H1 (cell line): Measurements from ENCODE around the gene BCL2L13. TPM values are rescaled to one million over a fixed set of nuclear protein-coding genes. Genes with fewer than 3 reads are reported as not detected.

Source experiments
- CTCF ChIA-PET: fragments of 300-600 bp; sonication (Branson Sonifier 250); formaldehyde crosslinking; loops from one replicate; lab custom pipeline; 2021; ENCODE audit not compliant: partially characterized antibody; lab: Charles Lee
- POLR2A ChIA-PET: fragments of 300-600 bp; sonication (Branson Sonifier 250); formaldehyde crosslinking; loops from one replicate; lab custom pipeline; 2021; ENCODE audit warnings: inconsistent platforms; ENCODE audit not compliant: partially characterized antibody; lab: Charles Lee
- DNase-seq, 2 experiments: peaks; one replicate each; pipeline versions ENCODE4 v3.0.0 to v3.0.0-alpha.2; 2010 to 2022; ENCODE audit warnings: low spot score in 2 of 2, low read depth in 1 of 2, mixed read lengths in 1 of 2
- FAIRE-seq: peaks from 2 replicates; lab custom pipeline; 2011; peaks lifted over from hg19 to GRCh38; lab: Jason Lieb, UNC
- H2AFZ ChIP-seq: 2 replicates; pipeline ENCODE4 v1.8.1; 2012; ENCODE audit warnings: low read length, inconsistent platforms
- H2AK5ac ChIP-seq: 2 replicates; pipeline ENCODE4 v1.6.1; 2013; ENCODE audit warnings: low read depth, low read length
- H2BK120ac ChIP-seq: replicated peaks from 2 replicates; pipeline ENCODE3; 2013; ENCODE audit warnings: low read depth, low read length, inconsistent platforms
- H2BK12ac ChIP-seq: 2 replicates; pipeline ENCODE4 v1.6.1; 2013; ENCODE audit warnings: low read depth, low read length
- H2BK15ac ChIP-seq: 2 replicates; pipeline ENCODE4 v1.6.1; 2013; ENCODE audit warnings: low read length
- H2BK20ac ChIP-seq: 2 replicates; pipeline ENCODE4 v1.6.1; 2013; ENCODE audit warnings: low read length
- H2BK5ac ChIP-seq: 2 replicates; pipeline ENCODE4 v1.6.1; 2013; ENCODE audit warnings: low read depth, low read length
- H3K14ac ChIP-seq: 2 replicates; pipeline ENCODE4 v1.6.1; 2013; ENCODE audit warnings: inconsistent platforms; ENCODE audit not compliant: insufficient read length
- H3K18ac ChIP-seq: 2 replicates; pipeline ENCODE4 v1.6.1; 2013; ENCODE audit warnings: low read length; ENCODE audit errors: extremely low read depth
- H3K23ac ChIP-seq: 2 replicates; pipeline ENCODE4 v1.6.1; 2013; ENCODE audit warnings: inconsistent platforms; ENCODE audit not compliant: insufficient read length
- H3K23me2 ChIP-seq: 2 replicates; pipeline ENCODE4 v1.6.1; 2013; ENCODE audit warnings: low read depth, low read length
- H3K27ac ChIP-seq: 2 replicates; pipeline ENCODE4 v1.6.1; 2011; ENCODE audit warnings: low read depth, low read length, inconsistent platforms
- H3K27me3 ChIP-seq, 4 experiments: replicated peaks in 1 of 4; 1 replicate in 1 of 4; 2 replicates in 3 of 4; pipeline versions ENCODE4 v1.6.1 to v1.8.1; 2011 to 2013; ENCODE audit warnings: low read length in 3 of 4, mild to moderate bottlenecking in 3 of 4, inconsistent platforms in 2 of 4, mixed read lengths in 2 of 4, moderate library complexity in 1 of 4; ENCODE audit not compliant: control insufficient read depth in 3 of 4, insufficient read depth in 3 of 4; ENCODE audit errors: extremely low read depth in 1 of 4
- H3K36me3 ChIP-seq, 4 experiments: 2 replicates each; pipeline versions ENCODE4 v1.6.1 to v1.8.1; 2011 to 2013; ENCODE audit warnings: mild to moderate bottlenecking in 4 of 4, low read length in 3 of 4, moderate library complexity in 2 of 4, control low read depth in 1 of 4, inconsistent platforms in 1 of 4; ENCODE audit not compliant: insufficient read depth in 4 of 4, control insufficient read depth in 2 of 4
- H3K4ac ChIP-seq: replicated peaks from 2 replicates; pipeline ENCODE3; 2013; ENCODE audit warnings: low read length, low read depth, mixed read lengths, inconsistent platforms; ENCODE audit not compliant: insufficient read length
- H3K4me1 ChIP-seq, 4 experiments: replicated peaks in 1 of 4; 1 replicate in 1 of 4; 2 replicates in 3 of 4; pipeline versions ENCODE4 v1.6.1 to v1.8.1; 2011 to 2013; ENCODE audit warnings: low read length in 3 of 4, inconsistent platforms in 2 of 4, mixed read lengths in 1 of 4; ENCODE audit not compliant: insufficient read depth in 4 of 4, control insufficient read depth in 3 of 4
- H3K4me2 ChIP-seq, 2 experiments: 2 replicates each; pipeline versions ENCODE4 v1.6.1 to v1.8.1; 2011 to 2013; ENCODE audit warnings: low read depth in 2 of 2, low read length in 2 of 2, control low read depth in 1 of 2, inconsistent platforms in 1 of 2, mild to moderate bottlenecking in 1 of 2; ENCODE audit not compliant: insufficient read depth in 1 of 2
- H3K4me3 ChIP-seq, 4 experiments: fragments of 200-600, 300-600 bp in 1 of 4; sonication (generic), shearing (Covaris generic), sonication (Bioruptor Twin) in 1 of 4; 2 replicates each; pipeline versions ENCODE4 v1.5.1 to v1.8.1; 2011 to 2016; ENCODE audit warnings: low read length in 4 of 4, low read depth in 3 of 4, control low read depth in 2 of 4, inconsistent platforms in 2 of 4, mild to moderate bottlenecking in 2 of 4, mixed read lengths in 1 of 4, moderate library complexity in 1 of 4; ENCODE audit not compliant: insufficient read depth in 2 of 4; ENCODE audit errors: extremely low read depth in 1 of 4
- H3K56ac ChIP-seq: replicated peaks from 2 replicates; pipeline ENCODE3; 2013; ENCODE audit warnings: low read depth, mild to moderate bottlenecking, mixed read lengths, low read length, inconsistent platforms; ENCODE audit not compliant: insufficient read length
- H3K79me1 ChIP-seq: 2 replicates; pipeline ENCODE4 v1.6.1; 2013; ENCODE audit warnings: low read depth, low read length, control low read depth
- H3K79me2 ChIP-seq, 2 experiments: 2 replicates each; pipeline versions ENCODE4 v1.6.1 to v1.8.1; 2012 to 2013; ENCODE audit warnings: low read length in 2 of 2, mild to moderate bottlenecking in 2 of 2, inconsistent platforms in 1 of 2; ENCODE audit not compliant: insufficient read depth in 2 of 2, control insufficient read depth in 1 of 2
- H3K9ac ChIP-seq, 4 experiments: replicated peaks in 1 of 4; 1 replicate in 1 of 4; 2 replicates in 3 of 4; pipeline versions ENCODE4 v1.6.1 to v1.8.1; 2011 to 2013; ENCODE audit warnings: low read depth in 3 of 4, low read length in 3 of 4, control low read depth in 2 of 4, mild to moderate bottlenecking in 2 of 4, moderate library complexity in 2 of 4, inconsistent platforms in 1 of 4; ENCODE audit errors: extremely low read depth in 1 of 4
- H3K9me3 ChIP-seq, 2 experiments: 2 replicates each; pipeline versions ENCODE4 v1.6.1 to v1.8.1; 2012 to 2013; ENCODE audit warnings: mild to moderate bottlenecking in 2 of 2, moderate library complexity in 2 of 2, control low read depth in 1 of 2, inconsistent platforms in 1 of 2, low read depth in 1 of 2, low read length in 1 of 2, mixed read lengths in 1 of 2; ENCODE audit not compliant: insufficient read depth in 2 of 2
- H4K20me1 ChIP-seq, 2 experiments: replicated peaks in 1 of 2; 2 replicates each; pipeline versions ENCODE3 to v1.8.1; 2011 to 2013; ENCODE audit warnings: inconsistent platforms in 2 of 2, low read length in 2 of 2, mild to moderate bottlenecking in 1 of 2; ENCODE audit not compliant: insufficient read depth in 2 of 2, control insufficient read depth in 1 of 2
- H4K5ac ChIP-seq: 2 replicates; pipeline ENCODE4 v1.6.1; 2013; ENCODE audit warnings: low read length, low read depth, mixed read lengths, inconsistent platforms; ENCODE audit not compliant: insufficient read length
- H4K8ac ChIP-seq: 2 replicates; pipeline ENCODE4 v1.8.0; 2013; ENCODE audit warnings: mild to moderate bottlenecking, moderate library complexity, low read length, inconsistent platforms; ENCODE audit not compliant: insufficient read depth; ENCODE audit errors: extremely low read depth
- H4K91ac ChIP-seq: replicated peaks from 2 replicates; pipeline ENCODE3; 2013; ENCODE audit warnings: low read length, mixed read lengths, inconsistent platforms; ENCODE audit not compliant: insufficient read length
- CBX5 ChIP-seq: fragments of 300-800, 300-1000 bp; sonication (generic); IDR thresholded peaks from 2 replicates; pipeline ENCODE4 v1.7.1; 2016; ENCODE audit warnings: antibody characterized with exemption, low read length, low read depth
- TAF1 ChIP-seq: IDR thresholded peaks from 2 replicates; pipeline ENCODE4 v1.6.1; 2011; ENCODE audit warnings: mild to moderate bottlenecking, low read depth, low read length
- WGBS, 2 experiments: shearing (Covaris generic) in 1 of 2; methylation state at CpG; one replicate each; pipeline versions ENCODE4 v1.1.6 to v1.1.7; 2013 to 2015; ENCODE audit warnings: low lambda C conversion rate in 2 of 2, mixed read lengths in 2 of 2, inconsistent platforms in 1 of 2, low coverage in 1 of 2, missing lambda C conversion rate in 1 of 2; ENCODE audit not compliant: insufficient replicate concordance in 2 of 2, insufficient coverage in 1 of 2, insufficient read length in 1 of 2; ENCODE audit errors: extremely low coverage in 1 of 2, missing lambda C conversion rate in 1 of 2; 5-methylcytosine and 5-hydroxymethylcytosine counted together
- polyA plus RNA-seq, 7 experiments: library from polyadenylated mRNA; depleted of rRNA in 3 of 7; stranded (reverse) in 5 of 7; unstranded in 2 of 7; fragments of >200 nt in 5 of 7; fragments of 200-250 nt in 2 of 7; gene quantifications; 1 replicate in 5 of 7; 2 replicates in 1 of 7; 4 replicates in 1 of 7; pipeline versions ENCODE4 v1.2.1 to v1.2.3, GENCODE V29; 2011 to 2013; ENCODE audit warnings: missing spikeins in 2 of 7, mixed read lengths in 2 of 7
- total RNA-seq: library from RNA; stranded (reverse); fragmentation: NEBNext Ultra II Directional; extraction: Animal tissue kit (Norgen Biotek cat#: 25700); gene quantifications from 2 replicates; pipeline ENCODE4 v1.2.1, GENCODE V29; 2021

BCL2L13 gene
- total and polyA plus RNA-seq, 2 of the 8 experiments (the other 6 are each of a cell fraction or from before 2014, with no cell fraction given) = 20.7 to 35.0 TPM

- Histone ChIP-seq H3K27me3 (no peaks in the 10 kb centered on the region), H3K23me2 (peaks cover 11% of the 10 kb centered on the region), H4K20me1 (peaks cover 2 to 4% of the 10 kb centered on the region in 2 experiments), H2AFZ (no peak overlapping the region), H4K91ac (no peak overlapping the region), H2BK20ac (no peak overlapping the region), H2AK5ac (no peak overlapping the region), H3K9me3 (no peaks in the 10 kb centered on the region), H3K56ac (no peak overlapping the region), H3K4me3 (peak overlapping the region; percentile 51 to 71 (median 62); a peak in 7 of 8 replicates), H3K4ac (no peak overlapping the region), H3K79me2 (peaks cover 0 to 27% of the 10 kb centered on the region in 2 experiments; a peak in 1 of 4 replicates), H4K8ac (peak overlapping the region; percentile 73; the same call in 1 of the 2 replicates), H3K18ac (no peak overlapping the region; the same call in 1 of the 2 replicates), H2BK120ac (no peak overlapping the region), H3K14ac (no peak overlapping the region), H3K23ac (no peak overlapping the region), H3K79me1 (peaks cover 7% of the 10 kb centered on the region; the same call in 1 of the 2 replicates), H3K4me2 (peak overlapping the region; percentile 73 to 74), H3K4me1 (peaks cover 0 to 25% (median 19%) of the 10 kb centered on the region in 4 experiments; a peak in 6 of 7 replicates), H2BK15ac (no peak overlapping the region), H3K36me3 (no peaks in the 10 kb centered on the region), H2BK5ac (no peak overlapping the region), H3K9ac (no peak overlapping the region), H2BK12ac (no peak overlapping the region), H3K27ac (no peak overlapping the region), H4K5ac (no peak overlapping the region)
- DNase-seq (no peak), FAIRE-seq (no peak)
- ChIA-PET POLR2A (interaction anchor here (3.3 kb wide), 1 partner anchor 11 kb away, joined by 38 read pairs; no protein-coding TSS in a partner anchor), CTCF (interaction anchor here (1.1 to 5.1 kb wide), 2 partner anchors 11 to 42 kb away, joined by 4 to 54 read pairs; no protein-coding TSS in a partner anchor)
- 82% methylated on average over 27 of the region's 27 CpGs; no CpG with 5 or more reads in 1 of the 2 experiments for WGBS, 2 experiments
- TF ChIP-seq CBX5 (no peak), TAF1 (peak; percentile 34; the same call in 1 of the 2 replicates)
Measured at GRCh38 chr22:17774926-17775685, 136.5 kb downstream of the BCL2L13 start.
